Measurements from ENCODE around the gene HS1BP3. TPM values are rescaled to one million over a fixed set of nuclear protein-coding genes. Genes with fewer than 3 reads are reported as not detected.

Gene HS1BP3
- total and polyA plus RNA-seq, 2 donors (not counting 3 experiments of a cell fraction or from before 2014, with no cell fraction given), result 27.4 to 33.1 TPM

DNA sequence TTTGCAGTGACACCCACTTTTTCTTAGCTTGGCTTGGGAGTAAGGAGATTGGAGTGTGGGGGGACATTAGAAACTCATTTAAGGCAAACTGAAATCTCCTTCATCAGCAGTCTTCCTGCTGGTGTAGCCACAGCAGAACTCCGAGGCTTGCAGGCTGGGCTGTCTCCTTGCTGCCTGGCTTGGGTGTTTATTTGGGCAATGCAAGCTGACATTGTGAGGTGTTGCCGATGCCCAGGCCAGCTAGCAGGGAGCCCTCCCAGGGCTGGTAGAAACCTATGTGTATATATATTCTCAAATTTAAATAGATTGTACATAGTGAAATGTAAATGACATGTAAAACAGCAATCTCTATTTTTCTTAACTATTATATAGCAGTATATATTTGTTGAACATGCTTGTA, 27.9 kb upstream of the HS1BP3 start:
- Histone ChIP-seq H3K9me1 (replicated peaks; ENCODE audit: control insufficient read depth, extremely low read depth, insufficient read depth, low read length) (no peaks in the 10 kb centered on the region), H3K79me2 (ENCODE audit: control insufficient read depth, insufficient read depth, low read length) (no peaks in the 10 kb centered on the region), H4K20me1 (replicated peaks; ENCODE audit: control insufficient read depth, extremely low read depth, insufficient read depth, low read length) (no peaks in the 10 kb centered on the region), H3K27me3 (ENCODE audit: control insufficient read depth in 2 of 2, insufficient read depth in 2 of 2, low read length in 2 of 2) (no peaks in the 10 kb centered on the region), H3K9me3 (replicated peaks; ENCODE audit: control insufficient read depth, insufficient read depth, low read length) (no peaks in the 10 kb centered on the region), H3K36me3 (ENCODE audit: control insufficient read depth in 2 of 2, extremely low read depth in 1 of 2, insufficient read depth in 2 of 2, low read length in 2 of 2) (peaks cover 0 to 5% of the 10 kb centered on the region in 2 experiments), H3K27ac (ENCODE audit: insufficient read depth, low read depth, low read length) (no peak overlapping the region), H3K4me2 (ENCODE audit: insufficient read depth, low read length) (no peak overlapping the region), H2AFZ (ENCODE audit: low read depth, low read length) (no peak overlapping the region), H3K9ac (replicated peaks; ENCODE audit: extremely low read depth, insufficient read depth, low read length) (no peak overlapping the region), H3K4me3 (replicated peaks in 1 of 3; ENCODE audit: insufficient read depth in 1 of 3, low read depth in 1 of 3, low read length in 3 of 3) (no peak overlapping the region), H3K4me1 (ENCODE audit: control insufficient read depth, extremely low read depth, insufficient read depth, low read length) (peaks cover 21% of the 10 kb centered on the region)
- BruUV-seq (replicated peaks), result no TSS peak
- DNase-seq (ENCODE audit: low read depth, low spot score) (no peak), FAIRE-seq (no peak)
- TF ChIP-seq GATA2 (IDR thresholded peaks at IDR 0.05; ENCODE audit: insufficient read depth, insufficient read length, low read depth, low read length), result no peak
- no peak for TF ChIP-seq POLR2A (IDR thresholded peaks at IDR 0.05; ENCODE audit: low read depth, low read length)
- no peak for TF ChIP-seq FOS (IDR thresholded peaks at IDR 0.05; ENCODE audit: borderline replicate concordance, insufficient read depth, low read length)
- TF ChIP-seq POLR2AphosphoS5 (IDR thresholded peaks at IDR 0.05; ENCODE audit: insufficient read depth, low read depth, low read length), result no peak
- TF ChIP-seq, protein P1, sequence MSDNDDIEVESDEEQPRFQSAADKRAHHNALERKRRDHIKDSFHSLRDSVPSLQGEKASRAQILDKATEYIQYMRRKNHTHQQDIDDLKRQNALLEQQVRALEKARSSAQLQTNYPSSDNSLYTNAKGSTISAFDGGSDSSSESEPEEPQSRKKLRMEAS (IDR thresholded peaks at IDR 0.05; ENCODE audit: insufficient read depth, insufficient read length), result no peak
- no peak for TF ChIP-seq JUN (IDR thresholded peaks at IDR 0.05; ENCODE audit: borderline replicate concordance, insufficient read depth, insufficient read length, low read depth)
- TF ChIP-seq, protein P2, sequence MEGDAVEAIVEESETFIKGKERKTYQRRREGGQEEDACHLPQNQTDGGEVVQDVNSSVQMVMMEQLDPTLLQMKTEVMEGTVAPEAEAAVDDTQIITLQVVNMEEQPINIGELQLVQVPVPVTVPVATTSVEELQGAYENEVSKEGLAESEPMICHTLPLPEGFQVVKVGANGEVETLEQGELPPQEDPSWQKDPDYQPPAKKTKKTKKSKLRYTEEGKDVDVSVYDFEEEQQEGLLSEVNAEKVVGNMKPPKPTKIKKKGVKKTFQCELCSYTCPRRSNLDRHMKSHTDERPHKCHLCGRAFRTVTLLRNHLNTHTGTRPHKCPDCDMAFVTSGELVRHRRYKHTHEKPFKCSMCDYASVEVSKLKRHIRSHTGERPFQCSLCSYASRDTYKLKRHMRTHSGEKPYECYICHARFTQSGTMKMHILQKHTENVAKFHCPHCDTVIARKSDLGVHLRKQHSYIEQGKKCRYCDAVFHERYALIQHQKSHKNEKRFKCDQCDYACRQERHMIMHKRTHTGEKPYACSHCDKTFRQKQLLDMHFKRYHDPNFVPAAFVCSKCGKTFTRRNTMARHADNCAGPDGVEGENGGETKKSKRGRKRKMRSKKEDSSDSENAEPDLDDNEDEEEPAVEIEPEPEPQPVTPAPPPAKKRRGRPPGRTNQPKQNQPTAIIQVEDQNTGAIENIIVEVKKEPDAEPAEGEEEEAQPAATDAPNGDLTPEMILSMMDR (IDR thresholded peaks at IDR 0.05; ENCODE audit: extremely low read depth in 1 of 2, insufficient read depth in 1 of 2, low read depth in 1 of 2, low read length in 2 of 2), result no peak
- no peak for TF ChIP-seq EZH2 (IDR thresholded peaks at IDR 0.05; ENCODE audit: borderline replicate concordance, low read depth, low read length, severe bottlenecking)
- TF ChIP-seq MYC (IDR thresholded peaks at IDR 0.05; ENCODE audit: low read depth, low read length), result no peak
- POLR2A ChIA-PET, result no interaction called here
- dilution Hi-C loops (cut with MboI; ENCODE audit: extremely low pct_ligation_motif_present, low sequenced_read_pairs) (no loop called here), intact Hi-C loops (cut with micrococcal nuclease) (no loop called here)
- CTCF ChIA-PET, result interaction anchor here (1.1 to 8.5 kb wide), 5 partner anchors 8 to 285 kb away, joined by 3 to 71 read pairs (median 29); partner anchors contain the start of gene GDF7
